Measurements from ENCODE around the gene SKAP1.

DNA sequence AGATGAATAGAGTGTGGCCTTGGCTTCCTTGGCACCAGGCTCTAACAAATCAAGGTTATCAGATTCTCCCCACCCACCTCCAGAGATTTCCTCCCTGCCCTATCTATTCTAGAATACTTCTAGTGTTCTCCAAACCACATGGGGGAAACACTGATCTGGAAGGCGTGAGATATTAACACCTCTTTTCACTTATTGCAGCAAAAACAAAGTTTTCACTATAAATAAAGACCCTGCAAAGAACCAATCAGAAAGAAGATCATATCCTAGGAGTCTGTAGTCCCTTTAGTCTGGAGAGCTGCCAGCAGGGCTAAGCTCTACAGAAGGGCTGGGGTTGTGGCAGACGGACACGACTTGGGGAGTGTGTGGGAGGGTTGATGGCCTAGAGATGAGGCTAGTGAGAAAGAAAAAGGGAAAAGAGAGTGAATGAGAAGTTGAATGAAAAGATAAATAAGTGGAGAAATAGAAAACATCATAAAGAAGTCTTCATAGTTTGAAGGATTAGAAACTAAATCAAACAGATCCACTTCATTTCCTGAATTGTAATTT is 8.6 kb upstream of the SKAP1 start:
- TF ChIP-seq, protein P1, sequence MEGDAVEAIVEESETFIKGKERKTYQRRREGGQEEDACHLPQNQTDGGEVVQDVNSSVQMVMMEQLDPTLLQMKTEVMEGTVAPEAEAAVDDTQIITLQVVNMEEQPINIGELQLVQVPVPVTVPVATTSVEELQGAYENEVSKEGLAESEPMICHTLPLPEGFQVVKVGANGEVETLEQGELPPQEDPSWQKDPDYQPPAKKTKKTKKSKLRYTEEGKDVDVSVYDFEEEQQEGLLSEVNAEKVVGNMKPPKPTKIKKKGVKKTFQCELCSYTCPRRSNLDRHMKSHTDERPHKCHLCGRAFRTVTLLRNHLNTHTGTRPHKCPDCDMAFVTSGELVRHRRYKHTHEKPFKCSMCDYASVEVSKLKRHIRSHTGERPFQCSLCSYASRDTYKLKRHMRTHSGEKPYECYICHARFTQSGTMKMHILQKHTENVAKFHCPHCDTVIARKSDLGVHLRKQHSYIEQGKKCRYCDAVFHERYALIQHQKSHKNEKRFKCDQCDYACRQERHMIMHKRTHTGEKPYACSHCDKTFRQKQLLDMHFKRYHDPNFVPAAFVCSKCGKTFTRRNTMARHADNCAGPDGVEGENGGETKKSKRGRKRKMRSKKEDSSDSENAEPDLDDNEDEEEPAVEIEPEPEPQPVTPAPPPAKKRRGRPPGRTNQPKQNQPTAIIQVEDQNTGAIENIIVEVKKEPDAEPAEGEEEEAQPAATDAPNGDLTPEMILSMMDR (conservative IDR thresholded peaks at IDR 0.05; ENCODE audit: low read length) = no peak
- TF ChIP-seq EZH2phosphoT487 (IDR thresholded peaks at IDR 0.05; ENCODE audit: borderline replicate concordance, low read depth, low read length) = no peak

Measured in OCI-LY7 (cell line).